Breast epithelium (tissue), 3 donors: ENCODE measurements around the gene UTP15.

ENCODE experiments used
- POLR2A ChIP-seq: fragments of 450-650 bp; IDR thresholded peaks from one replicate; pipeline ENCODE4 v1.6.1; 2016; ENCODE audit warnings: antibody characterized with exemption, mild to moderate bottlenecking, moderate library complexity
- TF ChIP-seq, protein P1 (sequence below), 3 donors: fragments of 450-650 bp; IDR thresholded peaks; one replicate each; pipeline ENCODE4 v1.5.1; 2016 to 2017; ENCODE audit warnings: antibody characterized with exemption in 3 of 3, mild to moderate bottlenecking in 3 of 3, moderate library complexity in 3 of 3

DNA sequence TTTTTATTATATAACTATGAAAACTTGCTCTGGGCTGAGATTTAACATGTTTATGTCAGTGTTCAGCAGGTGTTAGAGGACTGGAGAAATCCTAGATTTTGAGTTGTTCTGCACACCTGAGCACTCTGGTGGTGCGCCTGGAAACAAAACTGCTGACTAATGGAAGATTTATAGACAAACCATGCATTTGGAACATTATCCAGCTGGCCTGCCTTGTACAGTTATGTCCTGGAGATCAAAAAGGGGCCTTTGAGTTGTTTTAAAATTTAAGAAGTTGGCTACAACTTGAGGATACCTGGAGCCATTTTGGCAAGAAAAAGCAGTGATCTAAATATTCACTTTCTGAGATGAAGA lies 54.8 kb downstream of the UTP15 start:
- TF ChIP-seq, protein P1, sequence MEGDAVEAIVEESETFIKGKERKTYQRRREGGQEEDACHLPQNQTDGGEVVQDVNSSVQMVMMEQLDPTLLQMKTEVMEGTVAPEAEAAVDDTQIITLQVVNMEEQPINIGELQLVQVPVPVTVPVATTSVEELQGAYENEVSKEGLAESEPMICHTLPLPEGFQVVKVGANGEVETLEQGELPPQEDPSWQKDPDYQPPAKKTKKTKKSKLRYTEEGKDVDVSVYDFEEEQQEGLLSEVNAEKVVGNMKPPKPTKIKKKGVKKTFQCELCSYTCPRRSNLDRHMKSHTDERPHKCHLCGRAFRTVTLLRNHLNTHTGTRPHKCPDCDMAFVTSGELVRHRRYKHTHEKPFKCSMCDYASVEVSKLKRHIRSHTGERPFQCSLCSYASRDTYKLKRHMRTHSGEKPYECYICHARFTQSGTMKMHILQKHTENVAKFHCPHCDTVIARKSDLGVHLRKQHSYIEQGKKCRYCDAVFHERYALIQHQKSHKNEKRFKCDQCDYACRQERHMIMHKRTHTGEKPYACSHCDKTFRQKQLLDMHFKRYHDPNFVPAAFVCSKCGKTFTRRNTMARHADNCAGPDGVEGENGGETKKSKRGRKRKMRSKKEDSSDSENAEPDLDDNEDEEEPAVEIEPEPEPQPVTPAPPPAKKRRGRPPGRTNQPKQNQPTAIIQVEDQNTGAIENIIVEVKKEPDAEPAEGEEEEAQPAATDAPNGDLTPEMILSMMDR (IDR thresholded peaks at IDR 0.05) = no peak
- no peak for TF ChIP-seq POLR2A
